WTC11 (cell line): ENCODE data around the gene SMR3B.

Experiments
- EMX1 ChIP-seq: fragments of 250-450 bp; sonication (Bioruptor Pico); IDR thresholded peaks from 2 replicates; pipeline ENCODE4 v1.8.0; 2021; ENCODE audit warnings: mild to moderate bottlenecking
- SP1 ChIP-seq: sonication (generic); formaldehyde crosslinking; conservative IDR thresholded peaks from 2 replicates; pipeline ENCODE4 v1.8.1; 2022; ENCODE audit warnings: missing genetic modification reagents
- ZNF121 ChIP-seq: sonication (generic); formaldehyde crosslinking; IDR thresholded peaks from 2 replicates; pipeline ENCODE4 v1.8.0; 2023; ENCODE audit warnings: missing genetic modification reagents
- ZNF423 ChIP-seq: fragments of 250-450 bp; sonication (Bioruptor Pico); IDR thresholded peaks from 2 replicates; pipeline ENCODE4 v2.1.2; 2022; ENCODE audit warnings: mild to moderate bottlenecking, moderate library complexity
- TF ChIP-seq, protein P1 (sequence below): fragments of 200-600 bp; IDR thresholded peaks from 2 replicates; pipeline ENCODE4 v1.8.0; 2022; ENCODE audit warnings: antibody characterized with exemption
- TF ChIP-seq, protein P2 (sequence below): sonication (generic); formaldehyde crosslinking; IDR thresholded peaks from 2 replicates; pipeline ENCODE4 v1.8.0; 2022; ENCODE audit warnings: mild to moderate bottlenecking, missing genetic modification reagents
- TF ChIP-seq, protein P3 (sequence below): sonication (generic); formaldehyde crosslinking; IDR thresholded peaks from 2 replicates; pipeline ENCODE4 v1.8.1; 2023; ENCODE audit warnings: mild to moderate bottlenecking, missing genetic modification reagents, moderate library complexity

DNA sequence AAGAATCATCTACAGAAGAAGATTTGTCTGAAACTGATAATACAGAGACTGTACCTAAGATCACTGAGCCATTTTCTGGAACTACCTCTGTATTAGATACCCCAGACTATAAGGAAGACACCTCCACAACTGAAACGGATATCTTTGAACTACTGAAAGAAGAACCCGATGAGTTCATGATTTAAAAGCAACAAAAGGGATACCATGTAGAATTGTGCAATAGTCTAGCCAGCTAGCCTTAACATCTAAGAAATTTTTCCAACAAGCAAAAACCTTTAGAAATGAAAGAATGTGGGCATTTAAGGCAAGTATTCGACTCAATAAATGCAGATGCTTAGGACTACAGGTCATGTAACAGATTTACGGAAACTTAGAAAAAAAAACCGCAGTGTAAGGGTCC lies 46.9 kb upstream of the SMR3B start:
- TF ChIP-seq EMX1 (CRISPR knock-in tag) (no peak), ZNF121 (no peak), SP1 (CRISPR knock-in tag) (no peak), ZNF423 (CRISPR knock-in tag) (no peak)
- TF ChIP-seq, protein P1, sequence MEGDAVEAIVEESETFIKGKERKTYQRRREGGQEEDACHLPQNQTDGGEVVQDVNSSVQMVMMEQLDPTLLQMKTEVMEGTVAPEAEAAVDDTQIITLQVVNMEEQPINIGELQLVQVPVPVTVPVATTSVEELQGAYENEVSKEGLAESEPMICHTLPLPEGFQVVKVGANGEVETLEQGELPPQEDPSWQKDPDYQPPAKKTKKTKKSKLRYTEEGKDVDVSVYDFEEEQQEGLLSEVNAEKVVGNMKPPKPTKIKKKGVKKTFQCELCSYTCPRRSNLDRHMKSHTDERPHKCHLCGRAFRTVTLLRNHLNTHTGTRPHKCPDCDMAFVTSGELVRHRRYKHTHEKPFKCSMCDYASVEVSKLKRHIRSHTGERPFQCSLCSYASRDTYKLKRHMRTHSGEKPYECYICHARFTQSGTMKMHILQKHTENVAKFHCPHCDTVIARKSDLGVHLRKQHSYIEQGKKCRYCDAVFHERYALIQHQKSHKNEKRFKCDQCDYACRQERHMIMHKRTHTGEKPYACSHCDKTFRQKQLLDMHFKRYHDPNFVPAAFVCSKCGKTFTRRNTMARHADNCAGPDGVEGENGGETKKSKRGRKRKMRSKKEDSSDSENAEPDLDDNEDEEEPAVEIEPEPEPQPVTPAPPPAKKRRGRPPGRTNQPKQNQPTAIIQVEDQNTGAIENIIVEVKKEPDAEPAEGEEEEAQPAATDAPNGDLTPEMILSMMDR: no peak
- TF ChIP-seq, protein P2, sequence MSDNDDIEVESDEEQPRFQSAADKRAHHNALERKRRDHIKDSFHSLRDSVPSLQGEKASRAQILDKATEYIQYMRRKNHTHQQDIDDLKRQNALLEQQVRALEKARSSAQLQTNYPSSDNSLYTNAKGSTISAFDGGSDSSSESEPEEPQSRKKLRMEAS (CRISPR knock-in tag): no peak
- TF ChIP-seq, protein P3, sequence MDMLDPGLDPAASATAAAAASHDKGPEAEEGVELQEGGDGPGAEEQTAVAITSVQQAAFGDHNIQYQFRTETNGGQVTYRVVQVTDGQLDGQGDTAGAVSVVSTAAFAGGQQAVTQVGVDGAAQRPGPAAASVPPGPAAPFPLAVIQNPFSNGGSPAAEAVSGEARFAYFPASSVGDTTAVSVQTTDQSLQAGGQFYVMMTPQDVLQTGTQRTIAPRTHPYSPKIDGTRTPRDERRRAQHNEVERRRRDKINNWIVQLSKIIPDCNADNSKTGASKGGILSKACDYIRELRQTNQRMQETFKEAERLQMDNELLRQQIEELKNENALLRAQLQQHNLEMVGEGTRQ (CRISPR knock-in tag): no peak
